Esophagus squamous epithelium (tissue), 4 donors: ENCODE measurements around the gene RNF157.

ENCODE experiments used
- POLR2A ChIP-seq, 4 donors: fragments of 450-650 bp; IDR thresholded peaks; one replicate each; pipeline ENCODE4 v1.6.1; 2017; ENCODE audit warnings: antibody characterized with exemption in 4 of 4, mild to moderate bottlenecking in 4 of 4, moderate library complexity in 3 of 4
- TF ChIP-seq, protein P1 (sequence below), 6 experiments: fragments of 450-650 bp in 4 of 6; fragments of 200-600 bp in 2 of 6; sonication (generic) in 2 of 6; IDR thresholded peaks; one replicate each; pipeline ENCODE4 v1.5.1; 2016 to 2019; ENCODE audit warnings: antibody characterized with exemption in 6 of 6, mild to moderate bottlenecking in 4 of 6, moderate library complexity in 4 of 6

DNA sequence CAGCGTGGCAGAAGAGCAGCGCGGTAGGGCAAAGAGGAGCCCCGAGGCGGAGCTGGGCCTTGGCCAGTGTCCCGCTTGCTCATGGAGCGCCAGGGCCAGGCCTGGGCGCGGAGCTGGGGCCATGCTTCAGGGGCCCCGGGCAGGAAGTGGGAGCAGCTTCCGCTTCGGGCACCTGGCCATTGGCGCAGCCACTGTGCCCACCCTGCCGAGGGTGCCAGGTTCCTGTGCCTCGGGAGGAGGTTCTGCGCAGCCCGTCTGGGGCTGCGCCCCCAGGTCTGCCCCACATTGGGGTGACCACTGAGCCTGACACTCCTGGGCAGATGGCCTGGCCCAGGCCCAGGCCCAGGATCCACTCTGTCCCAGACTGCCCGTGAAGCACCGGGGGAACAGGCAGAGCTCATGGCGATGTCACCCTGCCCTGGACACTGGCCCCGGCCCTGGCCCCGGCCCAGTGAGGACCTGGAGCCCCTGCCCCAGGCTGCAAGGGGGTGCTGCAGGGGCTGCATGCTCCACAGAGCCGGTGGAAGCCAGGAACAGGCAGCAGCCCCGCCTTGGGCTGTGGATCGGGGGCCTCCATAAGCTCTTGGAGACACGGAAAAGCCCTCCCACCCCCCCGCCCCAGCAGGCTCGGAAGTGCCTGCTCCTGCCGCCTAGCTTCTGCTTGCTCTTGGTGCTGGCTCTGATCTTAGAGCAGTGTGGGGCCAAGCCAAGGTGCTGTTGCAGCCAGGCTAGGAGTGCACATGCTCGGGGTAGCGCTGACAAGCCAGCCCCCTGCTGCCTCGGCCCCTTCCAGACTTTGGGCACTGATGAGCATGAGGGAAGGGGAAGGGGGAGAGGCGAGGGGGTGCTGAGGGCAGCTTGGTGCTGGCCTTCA is 63.4 kb downstream of the RNF157 start:
- TF ChIP-seq, protein P1, sequence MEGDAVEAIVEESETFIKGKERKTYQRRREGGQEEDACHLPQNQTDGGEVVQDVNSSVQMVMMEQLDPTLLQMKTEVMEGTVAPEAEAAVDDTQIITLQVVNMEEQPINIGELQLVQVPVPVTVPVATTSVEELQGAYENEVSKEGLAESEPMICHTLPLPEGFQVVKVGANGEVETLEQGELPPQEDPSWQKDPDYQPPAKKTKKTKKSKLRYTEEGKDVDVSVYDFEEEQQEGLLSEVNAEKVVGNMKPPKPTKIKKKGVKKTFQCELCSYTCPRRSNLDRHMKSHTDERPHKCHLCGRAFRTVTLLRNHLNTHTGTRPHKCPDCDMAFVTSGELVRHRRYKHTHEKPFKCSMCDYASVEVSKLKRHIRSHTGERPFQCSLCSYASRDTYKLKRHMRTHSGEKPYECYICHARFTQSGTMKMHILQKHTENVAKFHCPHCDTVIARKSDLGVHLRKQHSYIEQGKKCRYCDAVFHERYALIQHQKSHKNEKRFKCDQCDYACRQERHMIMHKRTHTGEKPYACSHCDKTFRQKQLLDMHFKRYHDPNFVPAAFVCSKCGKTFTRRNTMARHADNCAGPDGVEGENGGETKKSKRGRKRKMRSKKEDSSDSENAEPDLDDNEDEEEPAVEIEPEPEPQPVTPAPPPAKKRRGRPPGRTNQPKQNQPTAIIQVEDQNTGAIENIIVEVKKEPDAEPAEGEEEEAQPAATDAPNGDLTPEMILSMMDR (IDR thresholded peaks at IDR 0.05), result no peak
- TF ChIP-seq POLR2A (IDR thresholded peaks at IDR 0.05), result no peak
